NOMO-1 (cell line): Measurements from ENCODE around the gene LST1.

ENCODE experiments used
- DNase-seq, 2 experiments: peaks; one replicate each; lab custom pipeline; 2025; ENCODE audit not compliant: unreplicated experiment in 2 of 2; lab: John Stamatoyannopoulos, UW

LST1 gene

DNA sequence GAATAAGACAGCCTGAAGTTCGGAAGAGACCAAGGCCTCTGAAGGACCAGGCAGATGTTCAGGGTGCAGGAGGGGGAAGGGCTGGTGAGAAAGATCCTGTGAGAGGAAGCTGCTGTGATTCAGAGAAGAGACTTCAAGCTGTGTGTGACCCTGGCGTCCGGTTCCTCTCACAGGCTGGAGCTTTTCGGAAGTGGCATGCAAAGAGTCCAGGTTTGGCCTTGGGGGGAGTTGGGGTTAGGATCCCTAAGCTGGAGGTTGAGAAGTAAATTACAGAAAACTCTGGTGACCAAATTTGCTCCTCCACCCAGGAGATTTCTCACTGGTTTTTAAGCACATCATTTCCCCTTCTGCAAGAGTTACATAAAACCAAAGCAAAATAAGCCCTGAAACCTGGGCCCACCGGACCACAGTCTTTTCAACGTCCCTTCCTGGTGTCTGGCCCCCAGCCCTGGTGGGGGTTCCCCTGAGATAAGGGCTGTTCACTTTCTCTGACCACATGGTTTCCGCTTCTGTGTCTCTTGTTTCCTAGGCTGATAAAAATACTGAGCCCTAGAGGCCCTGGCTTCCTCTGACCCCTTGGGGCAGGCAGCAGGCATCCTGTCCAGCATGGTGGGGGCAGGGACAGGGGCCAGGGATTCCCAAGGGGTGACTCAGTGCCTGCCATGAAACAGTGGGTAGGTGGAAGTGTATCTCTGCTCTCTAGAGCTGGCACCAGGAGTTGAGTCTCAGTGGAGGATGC is 25.9 kb upstream of the LST1 start:
- peak; percentile 92 to 93 for DNase-seq

DNA sequence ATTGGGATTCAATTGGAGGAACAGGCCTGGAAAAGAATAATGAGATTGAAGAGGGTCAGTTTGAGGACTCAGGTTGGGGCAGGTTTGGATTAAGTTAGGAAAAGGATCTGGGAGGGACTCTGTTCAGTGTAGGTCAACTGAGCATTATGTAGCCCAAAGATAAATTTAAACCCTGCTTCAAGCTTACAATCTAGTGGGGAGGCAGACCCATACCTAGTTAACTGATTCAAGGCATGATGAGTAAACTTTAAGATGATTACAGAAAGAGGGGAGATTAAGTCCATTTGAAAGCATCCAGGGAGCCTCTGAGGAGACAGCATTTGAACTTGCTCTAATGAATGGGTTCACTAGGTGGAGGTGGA is 25.4 kb upstream of the LST1 start:
- DNase-seq = no peak

DNA sequence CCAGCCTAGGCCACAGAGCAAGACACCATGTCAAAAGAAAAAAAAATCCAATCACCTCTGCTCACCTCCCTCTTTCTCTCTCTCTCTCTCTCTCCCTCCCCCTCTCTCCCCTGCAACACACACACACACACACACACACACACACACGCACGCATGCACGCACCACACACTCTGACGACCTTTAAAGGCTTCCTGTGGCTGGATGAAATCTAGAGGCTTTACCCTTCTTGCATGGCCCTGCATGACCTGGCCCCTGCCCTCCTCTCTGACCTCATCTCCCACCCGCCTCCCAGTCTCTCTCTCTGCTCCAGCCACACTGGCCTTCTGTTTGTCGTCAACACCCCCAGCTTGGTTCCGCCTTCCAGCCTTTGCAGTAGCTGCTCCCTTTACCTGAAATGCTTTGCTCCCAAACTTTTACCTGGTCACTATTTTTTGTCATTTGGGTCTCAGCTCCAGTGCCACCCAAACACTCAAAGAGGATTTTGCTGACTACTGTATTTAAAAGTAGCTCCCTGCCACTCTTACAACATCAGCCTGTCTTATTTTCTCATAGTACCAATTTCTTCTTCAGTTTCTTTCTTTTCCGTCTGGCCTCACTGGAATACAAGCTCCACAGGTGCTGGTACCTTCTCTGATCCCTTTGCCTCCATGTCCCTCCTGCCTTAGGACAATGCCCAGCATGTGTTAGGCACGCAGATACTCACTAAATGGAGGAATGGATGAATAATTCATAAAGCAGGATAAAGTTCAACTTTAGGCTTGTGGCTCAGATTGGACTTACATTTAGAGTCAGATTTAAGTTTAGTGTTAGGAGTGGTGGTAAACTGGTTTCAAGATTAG is 18.3 kb upstream of the LST1 start:
- no peak for DNase-seq

DNA sequence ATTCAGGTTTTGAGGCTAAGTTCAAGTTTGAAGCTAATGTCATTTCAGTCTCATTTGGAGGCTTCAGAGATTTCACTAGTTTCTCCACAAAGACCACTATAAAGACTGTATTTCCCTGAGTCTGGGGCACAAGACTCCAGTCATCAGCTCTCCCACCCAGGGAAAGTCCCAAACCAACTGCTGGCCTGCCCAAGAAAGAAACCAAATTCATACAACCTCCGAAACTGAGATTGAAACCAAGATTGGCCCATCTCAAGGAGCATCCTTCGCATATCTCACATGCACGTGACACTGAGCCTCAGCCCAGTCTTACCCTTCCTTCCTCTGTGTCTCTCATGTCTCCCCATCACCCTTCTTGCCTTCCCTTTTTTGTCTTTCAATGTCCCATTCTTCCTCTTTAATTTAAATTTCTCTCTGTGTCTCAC is 17.5 kb upstream of the LST1 start:
- DNase-seq = peak; percentile 72 to 85

DNA sequence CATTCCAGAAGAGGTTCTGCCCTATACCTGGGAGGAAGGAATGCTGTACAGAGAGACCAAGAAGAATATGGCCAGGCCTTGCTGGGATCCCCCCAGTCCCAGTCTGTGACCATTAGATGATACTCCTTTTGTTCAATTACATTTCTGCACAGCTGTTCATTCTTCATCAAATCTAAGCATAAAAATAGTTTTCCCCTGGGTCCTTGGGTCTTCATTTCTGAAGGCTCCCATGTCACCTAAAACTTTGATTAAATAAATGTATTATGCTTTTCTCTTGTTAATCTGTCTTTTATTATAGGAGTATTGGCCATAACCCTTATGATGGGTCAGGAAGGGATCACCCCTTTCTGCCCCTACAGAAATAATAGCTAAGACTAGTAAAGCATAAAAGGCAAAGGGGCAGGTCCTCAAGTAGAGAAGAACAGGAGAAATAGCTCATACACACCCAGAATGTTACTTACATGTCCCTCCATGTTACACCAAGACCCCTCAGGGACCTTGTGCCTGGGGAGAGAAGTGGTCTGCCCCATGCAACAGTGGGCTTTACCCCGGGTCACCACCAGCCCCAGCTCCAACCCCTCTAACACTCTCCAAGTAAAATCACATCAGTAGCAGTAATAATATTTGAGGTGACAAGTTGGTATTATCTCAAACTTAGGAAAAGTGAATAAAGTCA is 16.1 kb upstream of the LST1 start:
- no peak for DNase-seq

DNA sequence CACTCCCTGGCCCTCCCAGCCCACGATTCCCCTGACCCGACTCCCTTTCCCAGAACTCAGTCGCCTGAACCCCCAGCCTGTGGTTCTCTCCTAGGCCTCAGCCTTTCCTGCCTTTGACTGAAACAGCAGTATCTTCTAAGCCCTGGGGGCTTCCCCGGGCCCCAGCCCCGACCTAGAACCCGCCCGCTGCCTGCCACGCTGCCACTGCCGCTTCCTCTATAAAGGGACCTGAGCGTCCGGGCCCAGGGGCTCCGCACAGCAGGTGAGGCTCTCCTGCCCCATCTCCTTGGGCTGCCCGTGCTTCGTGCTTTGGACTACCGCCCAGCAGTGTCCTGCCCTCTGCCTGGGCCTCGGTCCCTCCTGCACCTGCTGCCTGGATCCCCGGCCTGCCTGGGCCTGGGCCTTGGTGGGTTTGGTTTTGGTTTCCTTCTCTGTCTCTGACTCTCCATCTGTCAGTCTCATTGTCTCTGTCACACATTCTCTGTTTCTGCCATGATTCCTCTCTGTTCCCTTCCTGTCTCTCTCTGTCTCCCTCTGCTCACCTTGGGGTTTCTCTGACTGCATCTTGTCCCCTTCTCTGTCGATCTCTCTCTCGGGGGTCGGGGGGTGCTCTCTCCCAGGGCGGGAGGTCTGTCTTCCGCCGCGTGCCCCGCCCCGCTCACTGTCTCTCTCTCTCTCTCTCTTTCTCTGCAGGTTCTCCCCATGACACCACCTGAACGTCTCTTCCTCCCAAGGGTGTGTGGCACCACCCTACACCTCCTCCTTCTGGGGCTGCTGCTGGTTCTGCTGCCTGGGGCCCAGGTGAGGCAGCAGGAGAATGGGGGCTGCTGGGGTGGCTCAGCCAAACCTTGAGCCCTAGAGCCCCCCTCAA is 13.8 kb upstream of the LST1 start, which contains the start of gene LTA:
Gene LTA, plus strand, starts transcription at position 249 of the 871 bp plus-strand sequence. Its CDS starts 454 bp downstream, at position 703.
- no peak for DNase-seq

DNA sequence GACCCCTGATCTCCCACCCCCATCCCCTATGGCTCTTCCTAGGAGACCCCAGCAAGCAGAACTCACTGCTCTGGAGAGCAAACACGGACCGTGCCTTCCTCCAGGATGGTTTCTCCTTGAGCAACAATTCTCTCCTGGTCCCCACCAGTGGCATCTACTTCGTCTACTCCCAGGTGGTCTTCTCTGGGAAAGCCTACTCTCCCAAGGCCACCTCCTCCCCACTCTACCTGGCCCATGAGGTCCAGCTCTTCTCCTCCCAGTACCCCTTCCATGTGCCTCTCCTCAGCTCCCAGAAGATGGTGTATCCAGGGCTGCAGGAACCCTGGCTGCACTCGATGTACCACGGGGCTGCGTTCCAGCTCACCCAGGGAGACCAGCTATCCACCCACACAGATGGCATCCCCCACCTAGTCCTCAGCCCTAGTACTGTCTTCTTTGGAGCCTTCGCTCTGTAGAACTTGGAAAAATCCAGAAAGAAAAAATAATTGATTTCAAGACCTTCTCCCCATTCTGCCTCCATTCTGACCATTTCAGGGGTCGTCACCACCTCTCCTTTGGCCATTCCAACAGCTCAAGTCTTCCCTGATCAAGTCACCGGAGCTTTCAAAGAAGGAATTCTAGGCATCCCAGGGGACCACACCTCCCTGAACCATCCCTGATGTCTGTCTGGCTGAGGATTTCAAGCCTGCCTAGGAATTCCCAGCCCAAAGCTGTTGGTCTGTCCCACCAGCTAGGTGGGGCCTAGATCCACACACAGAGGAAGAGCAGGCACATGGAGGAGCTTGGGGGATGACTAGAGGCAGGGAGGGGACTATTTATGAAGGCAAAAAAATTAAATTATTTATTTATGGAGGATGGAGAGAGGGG is 12.6 kb upstream of the LST1 start:
- DNase-seq = no peak

DNA sequence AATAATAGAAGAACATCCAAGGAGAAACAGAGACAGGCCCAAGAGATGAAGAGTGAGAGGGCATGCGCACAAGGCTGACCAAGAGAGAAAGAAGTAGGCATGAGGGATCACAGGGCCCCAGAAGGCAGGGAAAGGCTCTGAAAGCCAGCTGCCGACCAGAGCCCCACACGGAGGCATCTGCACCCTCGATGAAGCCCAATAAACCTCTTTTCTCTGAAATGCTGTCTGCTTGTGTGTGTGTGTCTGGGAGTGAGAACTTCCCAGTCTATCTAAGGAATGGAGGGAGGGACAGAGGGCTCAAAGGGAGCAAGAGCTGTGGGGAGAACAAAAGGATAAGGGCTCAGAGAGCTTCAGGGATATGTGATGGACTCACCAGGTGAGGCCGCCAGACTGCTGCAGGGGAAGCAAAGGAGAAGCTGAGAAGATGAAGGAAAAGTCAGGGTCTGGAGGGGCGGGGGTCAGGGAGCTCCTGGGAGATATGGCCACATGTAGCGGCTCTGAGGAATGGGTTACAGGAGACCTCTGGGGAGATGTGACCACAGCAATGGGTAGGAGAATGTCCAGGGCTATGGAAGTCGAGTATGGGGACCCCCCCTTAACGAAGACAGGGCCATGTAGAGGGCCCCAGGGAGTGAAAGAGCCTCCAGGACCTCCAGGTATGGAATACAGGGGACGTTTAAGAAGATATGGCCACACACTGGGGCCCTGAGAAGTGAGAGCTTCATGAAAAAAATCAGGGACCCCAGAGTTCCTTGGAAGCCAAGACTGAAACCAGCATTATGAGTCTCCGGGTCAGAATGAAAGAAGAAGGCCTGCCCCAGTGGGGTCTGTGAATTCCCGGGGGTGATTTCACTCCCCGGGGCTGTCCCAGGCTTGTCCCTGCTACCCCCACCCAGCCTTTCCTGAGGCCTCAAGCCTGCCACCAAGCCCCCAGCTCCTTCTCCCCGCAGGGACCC is 11.7 kb upstream of the LST1 start:
- no peak for DNase-seq

DNA sequence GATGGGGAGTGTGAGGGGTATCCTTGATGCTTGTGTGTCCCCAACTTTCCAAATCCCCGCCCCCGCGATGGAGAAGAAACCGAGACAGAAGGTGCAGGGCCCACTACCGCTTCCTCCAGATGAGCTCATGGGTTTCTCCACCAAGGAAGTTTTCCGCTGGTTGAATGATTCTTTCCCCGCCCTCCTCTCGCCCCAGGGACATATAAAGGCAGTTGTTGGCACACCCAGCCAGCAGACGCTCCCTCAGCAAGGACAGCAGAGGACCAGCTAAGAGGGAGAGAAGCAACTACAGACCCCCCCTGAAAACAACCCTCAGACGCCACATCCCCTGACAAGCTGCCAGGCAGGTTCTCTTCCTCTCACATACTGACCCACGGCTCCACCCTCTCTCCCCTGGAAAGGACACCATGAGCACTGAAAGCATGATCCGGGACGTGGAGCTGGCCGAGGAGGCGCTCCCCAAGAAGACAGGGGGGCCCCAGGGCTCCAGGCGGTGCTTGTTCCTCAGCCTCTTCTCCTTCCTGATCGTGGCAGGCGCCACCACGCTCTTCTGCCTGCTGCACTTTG is 10.7 kb upstream of the LST1 start, which contains the start of gene TNF:
Gene TNF, plus strand, starts transcription at position 231 of the 567 bp plus-strand sequence. Its CDS starts 177 bp downstream, at position 408.
- DNase-seq = peak; percentile 67 to 78

DNA sequence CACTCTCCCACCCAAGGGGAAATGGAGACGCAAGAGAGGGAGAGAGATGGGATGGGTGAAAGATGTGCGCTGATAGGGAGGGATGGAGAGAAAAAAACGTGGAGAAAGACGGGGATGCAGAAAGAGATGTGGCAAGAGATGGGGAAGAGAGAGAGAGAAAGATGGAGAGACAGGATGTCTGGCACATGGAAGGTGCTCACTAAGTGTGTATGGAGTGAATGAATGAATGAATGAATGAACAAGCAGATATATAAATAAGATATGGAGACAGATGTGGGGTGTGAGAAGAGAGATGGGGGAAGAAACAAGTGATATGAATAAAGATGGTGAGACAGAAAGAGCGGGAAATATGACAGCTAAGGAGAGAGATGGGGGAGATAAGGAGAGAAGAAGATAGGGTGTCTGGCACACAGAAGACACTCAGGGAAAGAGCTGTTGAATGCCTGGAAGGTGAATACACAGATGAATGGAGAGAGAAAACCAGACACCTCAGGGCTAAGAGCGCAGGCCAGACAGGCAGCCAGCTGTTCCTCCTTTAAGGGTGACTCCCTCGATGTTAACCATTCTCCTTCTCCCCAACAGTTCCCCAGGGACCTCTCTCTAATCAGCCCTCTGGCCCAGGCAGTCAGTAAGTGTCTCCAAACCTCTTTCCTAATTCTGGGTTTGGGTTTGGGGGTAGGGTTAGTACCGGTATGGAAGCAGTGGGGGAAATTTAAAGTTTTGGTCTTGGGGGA is 10.0 kb upstream of the LST1 start:
- DNase-seq = no peak

DNA sequence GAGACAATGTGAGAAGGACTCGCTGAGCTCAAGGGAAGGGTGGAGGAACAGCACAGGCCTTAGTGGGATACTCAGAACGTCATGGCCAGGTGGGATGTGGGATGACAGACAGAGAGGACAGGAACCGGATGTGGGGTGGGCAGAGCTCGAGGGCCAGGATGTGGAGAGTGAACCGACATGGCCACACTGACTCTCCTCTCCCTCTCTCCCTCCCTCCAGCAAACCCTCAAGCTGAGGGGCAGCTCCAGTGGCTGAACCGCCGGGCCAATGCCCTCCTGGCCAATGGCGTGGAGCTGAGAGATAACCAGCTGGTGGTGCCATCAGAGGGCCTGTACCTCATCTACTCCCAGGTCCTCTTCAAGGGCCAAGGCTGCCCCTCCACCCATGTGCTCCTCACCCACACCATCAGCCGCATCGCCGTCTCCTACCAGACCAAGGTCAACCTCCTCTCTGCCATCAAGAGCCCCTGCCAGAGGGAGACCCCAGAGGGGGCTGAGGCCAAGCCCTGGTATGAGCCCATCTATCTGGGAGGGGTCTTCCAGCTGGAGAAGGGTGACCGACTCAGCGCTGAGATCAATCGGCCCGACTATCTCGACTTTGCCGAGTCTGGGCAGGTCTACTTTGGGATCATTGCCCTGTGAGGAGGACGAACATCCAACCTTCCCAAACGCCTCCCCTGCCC is 9.0 kb upstream of the LST1 start:
- no peak for DNase-seq

DNA sequence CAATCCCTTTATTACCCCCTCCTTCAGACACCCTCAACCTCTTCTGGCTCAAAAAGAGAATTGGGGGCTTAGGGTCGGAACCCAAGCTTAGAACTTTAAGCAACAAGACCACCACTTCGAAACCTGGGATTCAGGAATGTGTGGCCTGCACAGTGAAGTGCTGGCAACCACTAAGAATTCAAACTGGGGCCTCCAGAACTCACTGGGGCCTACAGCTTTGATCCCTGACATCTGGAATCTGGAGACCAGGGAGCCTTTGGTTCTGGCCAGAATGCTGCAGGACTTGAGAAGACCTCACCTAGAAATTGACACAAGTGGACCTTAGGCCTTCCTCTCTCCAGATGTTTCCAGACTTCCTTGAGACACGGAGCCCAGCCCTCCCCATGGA is 8.5 kb upstream of the LST1 start:
- no peak for DNase-seq

DNA sequence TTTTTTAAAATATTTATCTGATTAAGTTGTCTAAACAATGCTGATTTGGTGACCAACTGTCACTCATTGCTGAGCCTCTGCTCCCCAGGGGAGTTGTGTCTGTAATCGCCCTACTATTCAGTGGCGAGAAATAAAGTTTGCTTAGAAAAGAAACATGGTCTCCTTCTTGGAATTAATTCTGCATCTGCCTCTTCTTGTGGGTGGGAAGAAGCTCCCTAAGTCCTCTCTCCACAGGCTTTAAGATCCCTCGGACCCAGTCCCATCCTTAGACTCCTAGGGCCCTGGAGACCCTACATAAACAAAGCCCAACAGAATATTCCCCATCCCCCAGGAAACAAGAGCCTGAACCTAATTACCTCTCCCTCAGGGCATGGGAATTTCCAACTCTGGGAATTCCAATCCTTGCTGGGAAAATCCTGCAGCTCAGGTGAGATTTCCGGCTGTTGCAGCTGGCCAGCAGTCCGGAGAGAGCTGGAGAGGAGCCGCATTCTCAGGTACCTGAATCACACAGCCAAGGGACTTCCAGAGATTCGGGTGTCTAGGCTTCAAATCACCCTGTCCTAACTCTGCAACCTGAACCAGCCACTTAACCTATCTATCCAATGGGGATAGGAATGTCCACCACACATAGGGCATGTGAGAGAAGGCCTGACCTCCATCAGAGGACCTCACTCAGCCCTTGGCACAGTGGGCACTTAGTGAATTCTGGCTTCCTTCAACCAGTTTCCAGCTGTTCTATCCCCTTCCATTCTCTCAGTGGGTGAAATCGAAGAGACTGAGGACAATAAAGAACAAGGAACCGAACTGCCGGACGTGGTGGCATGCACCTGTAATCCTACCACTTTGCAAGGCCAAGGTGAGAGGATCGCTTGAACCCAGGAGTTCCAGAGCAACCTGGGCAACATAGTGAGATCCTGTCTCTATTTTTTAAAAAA is 7.6 kb upstream of the LST1 start:
- no peak for DNase-seq

DNA sequence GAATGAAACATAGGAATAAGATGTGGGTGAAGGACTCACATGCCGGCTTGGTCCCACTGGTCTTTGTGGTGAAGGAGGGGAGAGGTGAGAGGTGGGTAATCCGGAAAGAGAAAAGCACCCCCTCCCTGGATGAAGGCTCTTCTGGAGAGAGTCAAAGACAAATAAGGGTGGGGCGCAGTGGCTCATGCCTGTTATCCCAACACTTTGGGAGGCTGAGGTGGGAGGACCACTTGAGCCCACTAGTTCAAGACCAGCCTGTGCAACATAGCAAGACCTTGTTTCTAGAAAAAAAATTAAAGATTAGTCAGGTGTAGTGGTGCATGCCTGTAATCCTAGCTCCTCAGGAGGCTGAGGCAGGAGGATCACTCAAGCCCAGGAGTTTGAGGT is 7.0 kb upstream of the LST1 start:
- DNase-seq = no peak

DNA sequence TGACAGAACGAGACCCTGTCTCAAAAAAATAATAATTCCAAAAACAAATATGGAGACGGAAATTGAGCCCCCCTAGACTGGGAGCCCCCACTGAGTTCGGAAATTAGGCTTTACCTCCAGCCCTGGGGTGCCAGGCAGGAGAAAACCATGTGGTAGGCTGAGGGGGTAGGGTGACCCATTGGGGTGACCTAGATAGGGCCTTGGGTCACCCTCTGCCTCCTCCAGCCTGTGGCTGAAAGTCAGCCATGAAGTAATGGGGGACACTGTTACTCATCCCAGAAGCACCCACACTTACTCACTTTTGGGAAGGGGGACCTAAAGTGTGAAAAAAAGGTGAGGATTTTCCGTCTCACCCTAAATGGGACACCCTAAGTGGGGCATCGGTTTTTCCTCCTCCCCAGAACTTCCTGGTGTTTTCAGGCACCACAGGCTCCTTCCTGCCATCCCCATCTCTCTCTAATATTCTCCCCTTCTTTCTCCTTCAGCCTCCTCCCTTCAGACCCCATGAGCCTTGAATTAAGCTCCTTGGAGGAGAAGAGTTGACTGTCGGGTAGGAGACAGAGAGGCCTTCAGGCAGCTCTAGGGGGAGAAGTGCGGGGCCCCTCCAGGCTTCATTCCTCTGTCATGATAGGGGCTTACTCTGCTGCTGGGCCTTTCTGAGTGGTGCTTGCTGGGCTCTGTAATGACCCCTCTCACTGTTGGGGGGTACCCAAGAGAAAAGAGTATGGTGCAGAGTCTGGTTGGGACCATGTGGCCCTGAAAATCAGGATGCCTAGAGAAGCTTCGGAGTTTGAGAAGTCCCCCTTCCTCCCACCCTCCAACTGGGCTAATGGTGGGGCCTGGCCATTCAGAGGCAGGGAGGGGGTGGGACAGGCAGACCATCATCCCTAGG is 6.3 kb upstream of the LST1 start:
- DNase-seq = no peak
